Osteocyte (in vitro differentiated cells): Measurements from ENCODE around the gene BIN1. TPM values are rescaled to one million over a fixed set of nuclear protein-coding genes. Genes with fewer than 3 reads are reported as not detected.

Experiments
- DNase-seq: peaks from one replicate; pipeline ENCODE4 v3.0.0; 2021; ENCODE audit warnings: mixed read lengths; ENCODE audit not compliant: unreplicated experiment; ENCODE audit errors: extremely low spot score
- H3K27ac Mint-ChIP-seq: one replicate; pipeline ENCODE4 v1.8.0; 2021; ENCODE audit warnings: mild to moderate bottlenecking, mixed read lengths; ENCODE audit not compliant: unreplicated experiment
- H3K27me3 Mint-ChIP-seq: one replicate; pipeline ENCODE4 v1.8.0; 2021; ENCODE audit warnings: mixed read lengths; ENCODE audit not compliant: unreplicated experiment
- H3K36me3 Mint-ChIP-seq: one replicate; pipeline ENCODE4 v1.8.0; 2021; ENCODE audit warnings: mixed read lengths; ENCODE audit not compliant: unreplicated experiment
- H3K4me1 Mint-ChIP-seq: one replicate; pipeline ENCODE4 v1.8.0; 2021; ENCODE audit warnings: mixed read lengths; ENCODE audit not compliant: unreplicated experiment
- H3K4me3 Mint-ChIP-seq: one replicate; pipeline ENCODE4 v1.8.0; 2021; ENCODE audit warnings: mild to moderate bottlenecking, moderate library complexity, mixed read lengths; ENCODE audit not compliant: unreplicated experiment
- H3K9me3 Mint-ChIP-seq: one replicate; pipeline ENCODE4 v1.8.0; 2021; ENCODE audit warnings: mixed read lengths; ENCODE audit not compliant: unreplicated experiment
- total RNA-seq: library from RNA; stranded (reverse); gene quantifications from 2 replicates; pipeline ENCODE4 v1.2.1, GENCODE V29; 2021
- TF ChIP-seq, protein P1 (sequence below): fragments of 200-600 bp; sonication (generic); IDR thresholded peaks from 2 replicates; pipeline ENCODE4 v1.5.0; 2021; ENCODE audit warnings: antibody characterized with exemption, mild to moderate bottlenecking, moderate library complexity

Gene BIN1
- total RNA-seq, 1 donor from 2014 or later, result 101 TPM

DNA sequence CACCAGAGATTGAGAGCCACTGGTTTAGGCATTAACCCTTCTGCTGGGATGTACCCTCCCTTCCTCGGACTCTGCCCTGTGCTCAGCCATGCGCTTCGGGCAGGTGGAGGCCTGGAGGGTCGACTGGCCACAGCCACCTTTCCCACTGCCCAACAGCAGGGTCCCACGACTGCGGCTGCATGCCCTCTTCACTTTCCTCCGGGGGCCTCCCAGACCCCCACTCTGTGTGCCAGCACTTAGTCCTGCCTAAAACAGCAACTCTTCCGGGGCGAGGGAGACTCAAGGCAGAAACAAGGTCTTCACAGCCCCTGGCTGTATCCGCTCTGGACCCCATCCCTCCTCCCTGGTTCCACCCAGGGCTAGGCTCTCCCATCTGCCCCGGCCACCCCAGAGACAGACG is 31.3 kb upstream of the BIN1 start:
- DNase-seq, result no peak
- Mint-ChIP-seq H3K4me1 (peaks cover 3% of the 10 kb centered on the region), H3K27me3 (no peaks in the 10 kb centered on the region), H3K9me3 (peaks cover 10% of the 10 kb centered on the region), H3K36me3 (no peaks in the 10 kb centered on the region), H3K27ac (no peak overlapping the region), H3K4me3 (no peak overlapping the region)
- TF ChIP-seq, protein P1, sequence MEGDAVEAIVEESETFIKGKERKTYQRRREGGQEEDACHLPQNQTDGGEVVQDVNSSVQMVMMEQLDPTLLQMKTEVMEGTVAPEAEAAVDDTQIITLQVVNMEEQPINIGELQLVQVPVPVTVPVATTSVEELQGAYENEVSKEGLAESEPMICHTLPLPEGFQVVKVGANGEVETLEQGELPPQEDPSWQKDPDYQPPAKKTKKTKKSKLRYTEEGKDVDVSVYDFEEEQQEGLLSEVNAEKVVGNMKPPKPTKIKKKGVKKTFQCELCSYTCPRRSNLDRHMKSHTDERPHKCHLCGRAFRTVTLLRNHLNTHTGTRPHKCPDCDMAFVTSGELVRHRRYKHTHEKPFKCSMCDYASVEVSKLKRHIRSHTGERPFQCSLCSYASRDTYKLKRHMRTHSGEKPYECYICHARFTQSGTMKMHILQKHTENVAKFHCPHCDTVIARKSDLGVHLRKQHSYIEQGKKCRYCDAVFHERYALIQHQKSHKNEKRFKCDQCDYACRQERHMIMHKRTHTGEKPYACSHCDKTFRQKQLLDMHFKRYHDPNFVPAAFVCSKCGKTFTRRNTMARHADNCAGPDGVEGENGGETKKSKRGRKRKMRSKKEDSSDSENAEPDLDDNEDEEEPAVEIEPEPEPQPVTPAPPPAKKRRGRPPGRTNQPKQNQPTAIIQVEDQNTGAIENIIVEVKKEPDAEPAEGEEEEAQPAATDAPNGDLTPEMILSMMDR, result no peak

DNA sequence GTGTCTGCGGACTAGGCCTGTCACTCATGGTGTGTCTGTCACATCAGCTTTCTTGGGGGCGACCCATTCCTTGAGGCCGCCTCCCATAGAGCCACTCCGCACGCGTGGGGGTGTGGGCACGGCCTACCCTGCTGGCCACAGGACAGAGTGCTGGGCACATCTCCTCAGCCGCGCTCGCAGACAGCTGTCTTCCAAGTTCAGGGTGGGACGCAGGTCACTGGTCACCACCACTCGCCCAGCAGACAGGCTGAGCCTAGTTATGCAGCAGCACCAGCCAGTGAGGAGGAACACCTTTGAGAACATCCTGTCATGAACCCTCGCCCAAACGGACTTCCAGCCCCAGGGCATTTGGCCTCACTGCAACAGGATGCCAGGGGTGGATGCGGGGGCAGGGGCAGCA is 30.8 kb upstream of the BIN1 start:
- no peaks in the 10 kb centered on the region for H3K36me3 Mint-ChIP-seq
- no peaks in the 10 kb centered on the region for H3K4me1 Mint-ChIP-seq
- peaks cover 10% of the 10 kb centered on the region for H3K9me3 Mint-ChIP-seq
- TF ChIP-seq, protein P1, result no peak
- H3K27ac Mint-ChIP-seq, result no peak overlapping the region
- H3K4me3 Mint-ChIP-seq, result no peak overlapping the region
- DNase-seq, result no peak
- no peaks in the 10 kb centered on the region for H3K27me3 Mint-ChIP-seq

DNA sequence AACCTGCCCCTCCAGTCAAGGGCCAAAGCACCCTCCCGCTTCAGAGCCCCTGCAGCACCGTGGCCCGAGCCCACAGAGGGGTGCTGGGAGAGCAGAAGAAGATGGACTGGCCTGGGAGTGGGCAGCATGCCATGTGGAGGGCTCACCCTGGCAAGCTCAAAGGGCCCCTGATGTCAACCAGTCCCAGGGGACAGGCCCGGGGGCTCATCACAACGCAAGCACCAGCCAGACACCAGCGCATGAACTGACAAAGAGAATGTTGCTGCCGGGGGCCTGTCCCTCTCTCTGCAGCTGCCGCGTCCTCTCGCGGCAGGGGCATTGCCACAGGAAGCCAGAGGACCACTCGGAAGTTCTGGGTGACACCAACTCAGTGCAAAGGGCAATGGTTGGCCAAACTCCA is 30.3 kb upstream of the BIN1 start:
- no peaks in the 10 kb centered on the region for H3K36me3 Mint-ChIP-seq
- DNase-seq, result no peak
- H3K4me3 Mint-ChIP-seq, result no peak overlapping the region
- H3K4me1 Mint-ChIP-seq, result no peaks in the 10 kb centered on the region
- peaks cover 10% of the 10 kb centered on the region for H3K9me3 Mint-ChIP-seq
- TF ChIP-seq, protein P1, result no peak
- H3K27me3 Mint-ChIP-seq, result no peaks in the 10 kb centered on the region
- no peak overlapping the region for H3K27ac Mint-ChIP-seq

DNA sequence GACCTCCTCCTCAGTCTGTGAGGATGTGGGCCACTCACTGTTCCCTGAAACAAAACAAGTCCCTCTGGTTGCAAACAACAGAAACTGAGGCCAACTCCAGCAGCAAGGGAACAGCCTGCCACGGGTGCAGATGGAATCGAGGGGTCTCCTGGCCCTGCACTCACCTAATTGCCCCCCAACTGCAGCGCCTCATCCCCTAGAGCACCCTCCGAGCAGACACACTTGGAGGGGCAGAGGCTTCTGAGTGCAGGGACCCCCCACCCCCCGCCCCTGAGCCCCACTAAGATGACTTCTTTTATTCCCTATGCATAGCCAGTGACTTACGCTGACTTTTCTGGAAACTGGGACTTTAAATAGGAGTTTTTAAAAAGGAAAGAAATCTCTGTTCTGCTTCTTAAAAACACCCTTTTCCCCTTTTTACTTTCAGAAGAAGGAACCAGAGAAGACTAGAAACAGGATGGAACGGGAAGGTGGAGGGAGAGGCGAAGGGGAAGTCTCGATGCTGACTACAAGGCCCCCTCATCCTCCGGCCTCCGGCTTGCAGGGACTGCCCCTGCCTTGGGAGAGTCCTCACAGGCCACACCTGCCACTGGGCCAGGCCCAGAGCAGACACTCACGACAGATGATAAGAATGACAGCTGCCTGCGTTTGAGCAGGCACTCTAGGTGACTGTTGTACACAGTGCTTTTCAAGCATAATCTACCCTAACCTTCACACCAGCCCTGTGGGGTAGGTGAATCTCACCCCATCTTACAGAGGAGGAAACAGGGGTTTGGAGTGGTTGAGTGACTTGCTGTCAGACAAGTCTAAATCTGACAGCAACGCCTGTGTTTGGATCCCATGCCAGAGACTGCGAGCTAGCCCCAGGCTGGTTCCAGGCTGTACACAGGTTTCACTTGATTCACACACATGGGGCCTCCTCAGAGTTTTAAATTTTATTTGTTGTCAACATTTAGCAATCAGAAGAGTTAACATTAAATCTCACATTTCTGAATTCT is 28.2 kb upstream of the BIN1 start:
- TF ChIP-seq, protein P1, result no peak
- Mint-ChIP-seq H3K4me3 (no peak overlapping the region), H3K27ac (no peak overlapping the region), H3K4me1 (no peaks in the 10 kb centered on the region), H3K27me3 (no peaks in the 10 kb centered on the region), H3K36me3 (no peaks in the 10 kb centered on the region), H3K9me3 (peaks cover 10% of the 10 kb centered on the region)
- no peak for DNase-seq

DNA sequence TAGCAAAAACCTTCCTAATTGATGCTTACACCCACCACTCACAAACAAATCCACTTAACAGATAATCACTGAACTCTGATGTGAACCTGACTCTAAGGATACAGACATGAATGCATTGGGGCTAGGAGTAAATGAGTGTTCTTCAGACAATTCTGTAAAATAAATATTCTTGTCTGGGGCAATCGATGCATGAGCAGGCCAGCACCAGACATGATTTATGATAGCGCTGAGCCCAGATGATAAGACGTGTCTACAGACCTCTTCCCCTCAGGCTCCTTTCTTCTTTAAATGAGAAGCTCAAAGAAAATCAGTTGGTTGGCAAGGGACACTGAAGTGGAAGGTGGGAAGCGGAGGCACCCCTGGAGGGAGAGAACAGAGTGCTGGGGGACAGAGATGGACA is 27.3 kb upstream of the BIN1 start:
- Mint-ChIP-seq H3K27me3 (no peaks in the 10 kb centered on the region), H3K4me1 (no peaks in the 10 kb centered on the region), H3K36me3 (no peaks in the 10 kb centered on the region), H3K9me3 (peaks cover 3% of the 10 kb centered on the region), H3K4me3 (no peak overlapping the region), H3K27ac (no peak overlapping the region)
- TF ChIP-seq, protein P1, result no peak
- DNase-seq, result no peak
